ENCODE measurements around the gene OGDH. TPM values are rescaled to one million over a fixed set of nuclear protein-coding genes. Genes with fewer than 3 reads are reported as not detected.
A peak's percentile ranks its signal among the peaks of the same experiment; 100 is the strongest.

Gene OGDH
- total RNA-seq, 2 donors from 2014 or later, result 123 to 132 TPM

GRCh38 chr7:44748045-44748947 is 141.9 kb downstream of the OGDH start, which contains the start of gene ZMIZ2:
Gene ZMIZ2, plus strand, starts transcription at chr7:44748847. Its CDS starts 7,403 bp downstream, at chr7:44756250.
- intact Hi-C loops (cut with DNase I), result no loop called here
- DNase-seq (ENCODE audit: low spot score), result peak; percentile 98

- intact Hi-C loops (cut with DNase I), result no loop called here
- no peak for DNase-seq (ENCODE audit: low spot score)
These were observed 142.7 kb downstream of the OGDH start for GRCh38 chr7:44748948-44749731.

- DNase-seq (ENCODE audit: low spot score), result no peak
- intact Hi-C loops (cut with DNase I), result loop anchor here (10.0 kb wide), 2 partner anchors 85 to 145 kb away; partner anchors contain the start of gene OGDH (in 1 of the 2)
These were observed 143.6 kb downstream of the OGDH start for GRCh38 chr7:44749992-44750391.

GRCh38 chr7:44750424-44750823 is 144.0 kb downstream of the OGDH start:
- no peak for DNase-seq (ENCODE audit: low spot score)
- intact Hi-C loops (cut with DNase I), result loop anchor here (10.0 kb wide), 2 partner anchors 84 to 146 kb away; partner anchors contain the start of gene OGDH (in 1 of the 2)

GRCh38 chr7:44750921-44751571 is 144.6 kb downstream of the OGDH start:
- intact Hi-C loops (cut with DNase I), result loop anchor here (10.0 kb wide), 2 partner anchors 84 to 146 kb away; partner anchors contain the start of gene OGDH (in 1 of the 2)

GRCh38 chr7:44752822-44753221 is 146.4 kb downstream of the OGDH start:
- DNase-seq (ENCODE audit: low spot score), result no peak
- intact Hi-C loops (cut with DNase I), result loop anchor here (10.0 kb wide), 2 partner anchors 82 to 148 kb away; partner anchors contain the start of gene OGDH (in 1 of the 2)

More at GRCh38 chr7:44750921-44751571, 144.6 kb downstream of the OGDH start:
- DNase-seq (ENCODE audit: low spot score), result no peak

- intact Hi-C loops (cut with DNase I), result loop anchor here (10.0 kb wide), 2 partner anchors 80 to 150 kb away; partner anchors contain the start of gene OGDH (in 1 of the 2)
- DNase-seq (ENCODE audit: low spot score), result peak; percentile 54
These were observed 148.6 kb downstream of the OGDH start for GRCh38 chr7:44754802-44755697.

- peak; percentile 72 for DNase-seq (ENCODE audit: low spot score)
- intact Hi-C loops (cut with DNase I), result loop anchor here (10.0 kb wide), 2 partner anchors 79 to 151 kb away; partner anchors contain the start of gene OGDH (in 1 of the 2)
These were observed 149.5 kb downstream of the OGDH start for GRCh38 chr7:44755698-44756627.

- intact Hi-C loops (cut with DNase I), result loop anchor here (10.0 kb wide), 2 partner anchors 78 to 152 kb away; partner anchors contain the start of gene OGDH (in 1 of the 2)
- no peak for DNase-seq (ENCODE audit: low spot score)
These were observed 150.5 kb downstream of the OGDH start for GRCh38 chr7:44756904-44757303.

- intact Hi-C loops (cut with DNase I), result loop anchor here (10.0 kb wide), 2 partner anchors 77 to 153 kb away; partner anchors contain the start of gene OGDH (in 1 of the 2)
- DNase-seq (ENCODE audit: low spot score), result no peak
These were observed 150.9 kb downstream of the OGDH start for GRCh38 chr7:44757311-44757710.

- intact Hi-C loops (cut with DNase I), result loop anchor here (10.0 kb wide), 2 partner anchors 77 to 153 kb away; partner anchors contain the start of gene OGDH (in 1 of the 2)
- no peak for DNase-seq (ENCODE audit: low spot score)
These were observed 151.3 kb downstream of the OGDH start for GRCh38 chr7:44757739-44758138.

Other genes starting within 250 kb of the OGDH start
- 10 to 100 TPM; 70.6 to 75.1 TPM for gene NUDCD3, start 116.0 kb upstream of the OGDH start, total RNA-seq
- under 1 TPM; 0.14 to 0.23 TPM for gene NPC1L1, start 65.3 kb upstream of the OGDH start, total RNA-seq
- gene DDX56, start 32.7 kb upstream of the OGDH start, total RNA-seq, result 10 to 100 TPM; 33.9 to 40.2 TPM
- gene TMED4, start 24.4 kb upstream of the OGDH start, total RNA-seq, result 10 to 100 TPM; 50.3 to 52.5 TPM
- gene ZMIZ2, start 142.2 kb downstream of the OGDH start, total RNA-seq, result 10 to 100 TPM; 52.2 to 67.1 TPM
- 1,000 to 10,000 TPM in 1 of 2 donors, 100 to 1,000 TPM in 1; 961 to 1,030 TPM for gene PPIA, start 190.1 kb downstream of the OGDH start, total RNA-seq
- gene H2AZ2, start 241.5 kb downstream of the OGDH start, total RNA-seq, result 100 to 1,000 TPM; 122 to 127 TPM

All from posterior vena cava (tissue), 2 donors.